CD4-positive, alpha-beta T cell treated with Interleukin-15 for 4 hours (primary cell): ENCODE data around the gene MGST1.
"Not testable (repeated sequence)": the region's sequence is repeated elsewhere in the genome, so short reads cannot be mapped to it uniquely, and the experiment has no call there.

Experiments
- DNase-seq: peaks from one replicate; pipeline ENCODE4 v3.0.0-alpha.2; 2020; ENCODE audit warnings: low spot score

Gene MGST1

DNA sequence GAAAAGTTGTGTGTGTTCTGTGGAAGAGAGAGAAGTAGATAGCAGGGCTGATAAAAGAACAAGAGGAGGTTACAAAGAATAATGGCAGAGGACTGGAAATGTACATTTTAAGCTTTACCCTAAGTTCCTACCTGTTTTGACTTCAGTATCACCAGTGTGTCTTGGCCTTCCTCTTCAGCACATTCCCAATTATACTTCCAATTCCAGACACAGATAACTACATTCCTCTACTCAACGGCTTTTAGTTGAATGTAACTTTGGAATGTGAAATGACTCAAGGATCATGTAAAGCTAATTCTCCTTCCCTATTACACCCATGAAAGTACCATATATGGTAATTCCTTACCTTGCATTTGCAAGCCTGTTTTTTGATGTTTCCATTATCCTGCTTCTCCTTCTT is 5.0 kb downstream of the MGST1 start:
- DNase-seq = no peak

DNA sequence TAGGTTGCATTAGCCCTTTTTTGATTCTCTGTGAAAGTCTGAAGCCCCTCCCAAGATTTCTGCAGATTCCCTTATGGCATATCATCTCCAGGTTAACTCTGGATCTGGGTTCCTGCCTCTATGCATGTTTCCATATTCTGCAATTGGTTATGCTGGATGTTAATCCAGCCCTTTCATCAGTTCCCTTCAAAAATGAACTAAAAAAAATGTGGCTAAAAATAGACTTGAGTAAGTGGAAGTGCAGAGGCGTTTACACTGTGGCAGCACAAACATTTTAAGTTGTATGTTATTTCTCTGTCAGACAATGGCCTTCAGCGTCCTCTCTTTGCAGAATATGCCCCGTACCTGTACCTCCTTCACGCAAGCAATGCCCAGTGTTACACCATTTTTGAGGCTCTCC is 11.4 kb downstream of the MGST1 start:
- DNase-seq = no peak

DNA sequence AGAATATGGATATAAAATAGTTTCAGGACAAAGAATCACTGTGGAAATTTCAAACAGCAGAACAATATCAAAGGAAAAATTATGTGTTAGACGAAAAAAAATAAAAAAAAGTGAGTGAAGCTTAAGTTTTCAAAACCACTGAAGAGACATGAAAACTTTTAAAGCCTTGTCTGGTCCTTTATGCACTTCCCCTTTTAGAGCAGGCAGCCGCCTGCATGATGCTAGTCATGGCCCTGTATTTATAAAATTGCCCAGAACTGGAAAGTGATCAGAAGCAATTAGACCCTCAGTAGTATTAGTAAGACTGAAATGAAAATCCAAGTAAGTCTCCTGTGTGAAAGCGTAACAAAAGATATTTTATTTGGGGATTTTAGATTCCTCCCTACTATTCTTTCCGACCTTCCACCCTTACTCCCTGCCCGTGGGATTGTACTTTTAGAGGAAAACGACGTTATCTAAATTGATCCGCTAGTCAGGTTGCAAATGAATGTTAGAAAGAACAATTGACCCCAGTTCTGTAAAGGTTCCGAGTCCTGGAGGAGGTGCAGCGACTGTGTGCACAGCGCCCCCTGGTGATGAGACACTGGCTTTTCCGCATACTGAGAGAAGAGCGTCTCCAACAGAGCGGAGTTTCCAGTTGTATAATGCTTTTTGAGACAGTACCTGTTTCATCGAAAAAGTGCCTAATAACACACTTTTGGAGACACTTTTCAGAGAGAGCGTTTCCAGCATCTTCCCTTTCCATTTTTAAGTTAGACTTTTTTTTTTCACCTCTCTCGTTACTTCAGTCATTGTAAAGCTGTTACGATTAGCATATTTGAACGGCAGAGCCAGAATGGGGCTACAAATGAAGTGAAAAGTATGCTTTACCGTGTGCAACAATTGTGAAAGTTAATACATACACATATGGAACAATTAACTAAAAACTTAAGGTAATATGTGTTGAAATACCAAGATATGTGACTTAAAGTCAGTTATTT is 12.4 kb downstream of the MGST1 start:
- no peak for DNase-seq

DNA sequence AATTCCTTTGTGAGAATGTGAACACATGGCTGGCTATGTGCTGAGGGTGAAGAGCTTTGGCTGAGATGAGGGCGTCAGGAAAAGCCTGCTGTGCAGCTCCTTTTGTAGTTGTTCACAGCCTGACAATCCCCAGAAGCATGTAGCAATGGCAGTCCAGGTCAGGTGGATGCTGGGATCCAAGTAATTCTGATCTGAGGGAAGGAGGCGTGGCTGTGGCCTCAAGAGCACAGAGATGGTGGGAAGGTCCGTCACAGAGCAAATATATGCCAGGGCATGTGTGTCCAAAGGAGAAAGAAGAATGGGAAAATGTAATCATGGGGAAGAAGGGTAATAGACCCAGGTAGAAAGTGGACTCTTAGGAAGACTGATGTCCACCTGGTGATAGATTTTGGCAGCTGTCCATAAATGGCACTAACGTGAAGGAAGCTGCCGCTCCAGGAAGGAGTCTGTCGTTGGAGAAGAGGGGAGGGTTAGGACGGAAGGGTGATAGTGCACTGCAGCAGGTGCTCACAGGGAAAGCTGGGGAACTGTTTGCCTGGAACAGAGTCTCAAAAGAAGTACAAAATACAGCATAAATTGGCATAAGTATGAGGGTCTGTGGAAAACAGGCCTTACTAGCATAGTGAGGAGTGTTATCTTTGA is 13.8 kb downstream of the MGST1 start:
- no peak for DNase-seq

DNA sequence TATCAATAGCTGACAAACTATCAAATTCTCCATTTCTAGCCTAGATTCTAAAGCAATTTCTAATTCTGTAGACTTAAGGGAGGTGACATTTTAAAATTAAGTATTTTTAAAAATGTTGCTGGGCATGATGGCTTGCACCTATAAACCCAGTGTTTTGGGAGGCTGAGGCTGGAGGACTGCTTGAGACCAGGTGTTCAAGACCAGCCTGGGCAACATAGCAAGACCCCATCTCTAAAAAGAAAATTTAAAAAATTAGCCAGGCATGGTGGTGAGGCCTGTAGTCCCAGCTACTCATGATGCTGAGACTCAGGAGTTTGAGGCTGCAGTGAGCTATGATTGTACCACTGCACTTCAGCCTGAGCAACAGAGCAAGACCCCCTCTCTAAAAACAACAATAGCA is 15.1 kb downstream of the MGST1 start:
- no peak for DNase-seq

DNA sequence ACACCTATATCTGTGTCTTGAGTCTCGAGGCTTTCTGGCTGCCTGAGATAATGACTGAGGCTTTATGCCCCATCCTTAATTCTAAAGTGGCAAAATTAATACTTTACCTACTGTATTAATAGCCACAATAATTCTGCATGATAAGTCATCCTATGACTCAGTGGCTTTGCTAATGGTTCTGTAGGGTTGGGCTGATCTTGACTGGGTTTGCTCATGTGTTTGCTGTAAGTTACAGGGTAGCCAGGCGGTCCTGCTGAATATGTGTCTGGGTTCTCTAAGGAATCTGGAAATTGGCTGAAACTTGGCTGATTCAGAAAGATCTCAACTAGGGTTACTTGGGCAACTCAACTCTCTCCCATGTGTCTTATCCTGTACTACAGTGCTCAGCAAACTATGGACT is 21.7 kb downstream of the MGST1 start:
- DNase-seq = no peak

DNA sequence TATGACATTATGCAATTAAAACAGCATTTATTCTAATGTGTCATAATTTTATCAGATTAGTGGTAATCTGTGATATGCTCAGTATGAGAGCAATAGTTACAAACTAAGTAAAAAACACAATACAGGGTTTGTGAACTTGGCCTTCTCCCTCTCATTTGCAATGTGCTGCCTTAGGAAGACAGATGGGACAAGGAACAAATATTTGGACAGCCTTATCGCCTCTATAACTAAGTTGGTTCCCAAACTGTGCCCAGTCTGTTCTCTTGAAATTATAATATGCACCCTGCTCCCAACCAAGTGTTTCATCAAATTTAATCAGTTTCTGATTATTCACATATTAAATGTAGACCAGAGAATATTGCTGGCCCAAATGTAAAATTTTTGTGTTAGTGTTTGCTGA is 22.7 kb downstream of the MGST1 start:
- no peak for DNase-seq

DNA sequence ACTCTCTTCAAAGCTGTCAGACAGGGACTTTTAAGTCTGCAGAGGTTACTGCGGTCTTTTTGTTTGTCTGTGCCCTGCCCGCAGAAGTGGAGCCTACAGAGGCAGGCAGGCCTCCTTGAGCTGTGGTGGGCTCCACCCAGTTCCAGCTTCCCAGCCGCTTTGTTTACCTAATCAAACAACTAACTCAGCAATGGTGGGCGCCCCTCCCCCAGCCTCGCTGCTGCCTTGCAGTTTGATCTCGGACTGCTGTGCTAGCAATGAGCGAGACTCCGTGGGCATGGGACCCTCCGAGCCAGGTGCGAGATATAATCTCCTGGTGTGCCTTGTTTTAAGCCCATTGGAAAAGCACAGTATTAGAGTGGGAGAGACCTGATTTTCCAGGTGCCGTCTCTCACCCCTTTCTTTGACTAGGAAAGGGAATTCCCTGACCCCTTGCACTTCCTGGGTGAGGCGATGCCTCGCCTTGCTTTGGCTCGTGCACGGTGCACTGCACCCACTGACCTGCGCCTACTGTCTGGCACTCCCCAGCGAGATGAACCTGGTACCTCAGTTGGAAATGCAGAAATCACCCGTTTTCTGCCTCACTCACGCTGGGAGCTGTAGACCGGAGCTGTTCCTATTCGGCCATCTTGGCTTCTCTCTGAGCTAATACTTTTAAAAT is 35.3 kb downstream of the MGST1 start:
- not testable (repeated sequence) for DNase-seq

DNA sequence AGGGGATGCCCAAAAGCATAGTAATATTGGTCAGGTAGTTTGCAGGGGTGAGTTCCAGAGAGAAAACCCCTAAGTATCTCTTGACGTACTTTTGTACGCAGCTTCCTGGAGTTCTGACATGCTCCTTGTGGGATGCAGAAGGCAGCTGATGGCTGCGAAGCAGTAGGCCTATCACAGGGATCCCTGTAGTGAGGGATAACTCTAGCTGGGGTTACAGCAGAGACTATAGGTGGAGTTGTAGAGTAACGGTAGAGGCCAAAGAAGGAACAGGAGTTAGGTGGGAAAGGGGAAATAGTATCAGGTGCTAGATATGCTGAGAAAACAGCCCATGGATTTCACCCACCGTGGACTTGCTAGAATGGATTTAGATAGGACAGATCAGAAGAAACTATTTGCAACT is 37.3 kb downstream of the MGST1 start:
- no peak for DNase-seq

DNA sequence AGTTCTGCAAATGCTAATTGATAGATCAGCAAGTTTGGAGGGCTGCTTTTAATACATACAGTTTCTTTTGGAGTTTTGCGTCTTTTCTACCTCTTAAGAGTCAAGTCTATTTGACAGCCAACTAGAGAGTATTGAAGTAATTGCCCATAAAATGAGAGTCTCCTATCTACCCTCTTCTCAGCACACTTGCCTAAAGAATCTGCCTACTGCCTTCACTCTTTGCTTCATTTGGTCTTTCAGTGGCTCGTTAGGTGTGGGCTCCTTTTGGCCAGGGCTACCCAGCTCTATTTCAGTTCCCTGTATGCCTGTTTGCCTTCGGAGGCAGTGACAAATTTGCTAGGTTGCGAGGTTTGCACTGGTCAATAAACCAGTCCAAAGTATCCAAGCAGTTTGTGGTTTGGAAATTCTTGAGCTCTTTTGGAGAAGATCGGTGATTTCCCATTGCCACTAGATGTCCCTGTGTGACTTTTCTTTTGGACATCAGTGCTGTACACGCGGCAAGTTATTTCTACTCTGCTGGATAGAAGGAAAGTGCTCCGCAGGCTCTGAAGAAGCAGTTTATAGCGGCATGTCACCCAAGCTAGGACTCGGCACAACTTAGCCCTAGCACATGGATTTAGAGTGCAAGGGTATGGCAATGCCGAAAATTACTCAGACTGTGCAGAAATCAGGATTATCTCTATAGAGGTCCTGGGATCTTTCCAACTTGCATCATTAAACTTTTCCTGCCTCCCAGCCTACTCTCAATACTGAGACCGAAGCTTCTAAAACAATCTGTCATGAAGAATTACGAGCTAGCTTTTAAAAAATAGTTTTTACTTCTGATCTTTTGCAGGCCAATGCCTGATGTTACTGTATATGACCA is 38.6 kb downstream of the MGST1 start:
- DNase-seq = no peak

DNA sequence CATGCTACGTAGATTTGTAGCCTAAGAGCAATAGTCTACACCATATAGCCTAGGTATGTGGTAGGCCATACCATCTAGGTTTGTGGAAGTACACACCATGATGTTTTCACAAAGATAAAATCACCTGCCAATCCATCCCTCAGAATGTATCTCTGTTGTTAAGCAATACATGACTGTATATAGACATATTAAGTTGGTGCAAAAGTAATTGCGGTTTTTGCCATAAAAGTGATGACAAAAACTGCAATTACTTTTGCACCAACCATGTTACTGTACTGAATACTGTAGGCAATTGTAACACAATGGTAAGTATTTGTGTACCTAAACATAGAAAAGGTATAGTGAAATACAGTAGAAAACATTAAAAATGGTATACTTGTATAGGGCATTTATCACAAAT is 40.5 kb downstream of the MGST1 start:
- DNase-seq = no peak

DNA sequence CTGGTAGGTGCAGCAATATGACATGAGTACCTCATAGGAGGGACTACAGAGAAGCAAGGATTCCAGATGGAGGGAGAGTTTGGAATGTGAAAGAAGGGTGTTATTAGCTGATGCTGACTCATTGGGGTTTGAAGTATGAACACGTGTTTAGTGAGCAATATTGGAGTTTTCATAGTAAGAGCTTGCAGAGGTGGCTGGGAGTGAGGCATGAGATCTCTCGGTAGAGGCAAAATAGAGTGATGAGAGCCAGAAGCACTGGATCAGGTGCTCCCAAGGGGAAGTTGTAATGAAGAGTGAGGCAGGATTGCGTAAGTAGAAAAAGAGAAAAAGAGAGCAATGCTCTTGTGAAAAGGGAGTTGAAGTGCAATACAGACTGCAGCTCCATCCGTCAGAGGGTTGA is 42.1 kb downstream of the MGST1 start:
- DNase-seq = no peak

DNA sequence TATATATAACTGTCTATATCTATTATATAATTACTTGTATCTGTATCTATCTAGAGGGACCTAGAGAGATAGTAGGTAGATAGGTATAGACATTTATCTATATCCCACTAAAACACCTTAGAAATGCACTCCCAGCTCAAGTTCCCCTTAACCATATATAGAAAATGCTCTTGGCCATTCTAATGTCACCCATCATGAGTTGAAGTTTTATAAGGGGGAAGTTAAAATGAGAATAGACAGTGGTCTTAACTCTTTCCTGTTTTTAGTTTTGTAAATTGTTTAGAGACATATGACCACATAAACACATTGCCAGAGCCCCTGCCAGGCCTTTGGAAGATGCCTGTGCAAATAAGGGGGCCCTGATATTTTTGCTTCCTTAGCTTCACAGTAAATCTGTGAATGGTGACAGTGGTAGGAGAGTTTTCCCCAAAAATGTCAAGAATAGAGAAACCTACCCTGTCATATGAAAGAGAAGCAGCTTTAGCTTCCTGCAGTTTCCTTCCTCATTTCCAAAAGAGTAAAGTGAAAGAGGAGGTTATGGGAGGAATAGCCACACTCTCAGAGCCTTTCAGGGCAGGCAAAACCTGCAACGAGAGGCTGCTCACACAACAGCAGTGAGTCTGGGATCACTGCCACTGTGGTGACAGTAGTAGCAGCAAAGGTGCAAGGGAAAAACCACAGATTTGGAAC is 45.5 kb downstream of the MGST1 start:
- DNase-seq = no peak

DNA sequence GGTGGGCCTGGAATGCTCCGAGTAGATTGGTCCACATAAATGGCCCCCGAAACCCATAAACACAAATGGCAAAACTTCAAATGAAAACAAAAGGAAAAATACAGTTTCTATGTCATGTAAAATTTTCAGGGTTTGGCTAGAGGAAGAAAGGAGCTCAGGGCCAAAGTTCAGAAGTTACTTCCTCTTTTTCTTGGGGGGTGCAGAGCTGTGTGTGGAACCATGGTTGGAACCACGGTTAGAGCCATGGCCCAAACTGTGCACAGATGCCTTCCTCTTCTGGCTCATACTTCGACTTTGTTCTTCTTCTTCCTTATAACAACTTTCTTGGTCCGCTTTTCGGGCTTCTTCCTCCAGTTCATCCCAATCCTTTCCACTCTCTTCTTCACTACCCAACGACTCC is 51.7 kb downstream of the MGST1 start:
- DNase-seq = no peak

DNA sequence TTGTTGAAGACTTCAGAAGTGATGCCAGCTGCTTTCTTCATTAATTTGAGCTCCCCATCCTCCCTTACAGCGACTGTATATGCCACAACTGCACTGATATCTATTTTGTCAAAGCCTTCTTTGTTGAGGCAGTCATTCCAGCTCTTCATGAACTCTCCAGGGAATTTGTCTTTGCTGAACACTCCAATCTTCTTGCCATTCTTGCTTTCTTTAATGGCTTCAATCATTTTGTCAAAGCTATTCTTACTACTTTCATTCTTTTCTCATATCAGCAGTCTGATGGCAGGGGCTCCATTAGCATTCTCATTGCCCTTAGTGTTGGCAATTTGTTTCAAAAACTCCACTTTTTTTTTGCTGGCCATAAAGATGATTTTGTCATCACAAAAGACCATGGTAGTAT is 54.4 kb downstream of the MGST1 start:
- DNase-seq = not testable (repeated sequence)

DNA sequence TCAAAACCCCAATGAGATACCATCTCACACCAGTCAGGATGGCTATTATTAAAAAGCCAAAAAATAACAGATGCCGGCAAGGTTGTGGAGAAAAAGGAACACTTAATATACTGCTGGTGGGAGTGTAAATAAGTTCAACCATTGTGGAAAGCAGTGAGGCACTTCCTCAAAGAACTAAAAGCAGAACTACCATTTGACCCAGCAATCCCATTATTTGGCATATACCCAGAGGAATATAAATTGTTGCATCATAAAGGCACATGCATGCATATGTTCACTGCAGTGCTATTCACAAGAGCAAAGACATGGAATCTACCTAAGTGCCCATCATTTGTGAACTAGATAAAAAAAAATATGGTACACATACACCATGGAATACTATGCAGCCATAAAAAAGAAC is 59.9 kb downstream of the MGST1 start:
- DNase-seq = no peak
